OCI-LY3 (cell line): ENCODE data around the gene POLG.

Experiments used
- EZH2phosphoT487 ChIP-seq: fragments of 200-600 bp; shearing (Covaris generic); IDR thresholded peaks from 2 replicates; pipeline ENCODE4 v1.6.1; 2018; ENCODE audit warnings: antibody characterized with exemption, mixed run types, low read depth
- TF ChIP-seq, protein P1 (sequence below): fragments of 200-600, 300-600 bp; sonication (generic); IDR thresholded peaks from 2 replicates; pipeline ENCODE4 v1.5.1; 2014; ENCODE audit warnings: antibody characterized with exemption, low read length, low read depth

DNA sequence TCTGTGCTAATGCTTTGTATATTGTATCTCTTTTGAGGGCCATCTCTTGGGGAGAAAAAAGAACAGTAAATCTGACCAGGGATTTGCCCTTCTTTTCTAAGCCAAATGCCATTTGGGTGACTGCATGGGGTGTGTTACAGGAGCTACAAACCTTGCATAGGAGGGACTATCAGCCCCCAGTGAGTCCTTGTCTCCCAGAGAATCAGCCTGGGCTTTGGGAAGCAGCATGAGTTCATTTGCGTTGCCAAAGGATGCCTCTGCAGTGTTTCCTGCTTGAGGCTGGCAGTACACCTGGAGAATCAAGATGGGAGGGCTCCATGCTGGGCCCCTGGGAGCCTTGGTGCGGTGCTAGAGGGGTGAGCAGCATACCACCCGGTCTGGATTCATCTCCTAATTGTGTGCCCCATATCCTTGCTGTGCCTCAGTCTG is 49.6 kb upstream of the POLG start:
- TF ChIP-seq, protein P1, sequence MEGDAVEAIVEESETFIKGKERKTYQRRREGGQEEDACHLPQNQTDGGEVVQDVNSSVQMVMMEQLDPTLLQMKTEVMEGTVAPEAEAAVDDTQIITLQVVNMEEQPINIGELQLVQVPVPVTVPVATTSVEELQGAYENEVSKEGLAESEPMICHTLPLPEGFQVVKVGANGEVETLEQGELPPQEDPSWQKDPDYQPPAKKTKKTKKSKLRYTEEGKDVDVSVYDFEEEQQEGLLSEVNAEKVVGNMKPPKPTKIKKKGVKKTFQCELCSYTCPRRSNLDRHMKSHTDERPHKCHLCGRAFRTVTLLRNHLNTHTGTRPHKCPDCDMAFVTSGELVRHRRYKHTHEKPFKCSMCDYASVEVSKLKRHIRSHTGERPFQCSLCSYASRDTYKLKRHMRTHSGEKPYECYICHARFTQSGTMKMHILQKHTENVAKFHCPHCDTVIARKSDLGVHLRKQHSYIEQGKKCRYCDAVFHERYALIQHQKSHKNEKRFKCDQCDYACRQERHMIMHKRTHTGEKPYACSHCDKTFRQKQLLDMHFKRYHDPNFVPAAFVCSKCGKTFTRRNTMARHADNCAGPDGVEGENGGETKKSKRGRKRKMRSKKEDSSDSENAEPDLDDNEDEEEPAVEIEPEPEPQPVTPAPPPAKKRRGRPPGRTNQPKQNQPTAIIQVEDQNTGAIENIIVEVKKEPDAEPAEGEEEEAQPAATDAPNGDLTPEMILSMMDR: no peak
- no peak for TF ChIP-seq EZH2phosphoT487
